Hematopoietic multipotent progenitor cell treated with erythropoietin and hydrocortisone succinate and interleukin-3 and kit ligand, for 6 days (in vitro differentiated cells): ENCODE results near the gene PRSS48.
"Not testable (repeated sequence)": the region's sequence is repeated elsewhere in the genome, so short reads cannot be mapped to it uniquely, and the experiment has no call there.

Experiments used
- DNase-seq: peaks from one replicate; pipeline ENCODE4 v3.0.0-alpha.2; 2015

PRSS48 gene

GRCh38 chr4:151276787-151277562, at the start of gene PRSS48:
Gene PRSS48 (plus strand): TSS chr4:151277161. CDS start chr4:151277173, 12 bp downstream.
- DNase-seq = peak; percentile 69

GRCh38 chr4:151227172-151227571, 49.8 kb upstream of the PRSS48 start:
- no peak for DNase-seq

- DNase-seq = no peak
These were observed 49.2 kb upstream of the PRSS48 start for GRCh38 chr4:151227731-151228130.

- DNase-seq = no peak
These were observed 48.5 kb upstream of the PRSS48 start for GRCh38 chr4:151228189-151229119.

- DNase-seq = no peak
These were observed 44.9 kb upstream of the PRSS48 start for GRCh38 chr4:151231915-151232595.

GRCh38 chr4:151233600-151233999, 43.4 kb upstream of the PRSS48 start:
- no peak for DNase-seq

- DNase-seq = not testable (repeated sequence)
These were observed 41.6 kb upstream of the PRSS48 start for GRCh38 chr4:151235373-151235772.

- DNase-seq = no peak
These were observed 40.9 kb upstream of the PRSS48 start for GRCh38 chr4:151236036-151236435.

GRCh38 chr4:151238477-151238876, 38.5 kb upstream of the PRSS48 start:
- DNase-seq = no peak

- no peak for DNase-seq
These were observed 37.4 kb upstream of the PRSS48 start for GRCh38 chr4:151239608-151240007.

- DNase-seq = no peak
These were observed 34.7 kb upstream of the PRSS48 start for GRCh38 chr4:151242305-151242704.

- DNase-seq = no peak
These were observed 30.2 kb upstream of the PRSS48 start for GRCh38 chr4:151246742-151247141.

- DNase-seq = no peak
These were observed 29.6 kb upstream of the PRSS48 start for GRCh38 chr4:151247395-151247794.

- DNase-seq = no peak
These were observed 28.4 kb upstream of the PRSS48 start for GRCh38 chr4:151248519-151248918.

GRCh38 chr4:151250706-151251105, 26.3 kb upstream of the PRSS48 start:
- no peak for DNase-seq

- DNase-seq = no peak
These were observed 25.2 kb upstream of the PRSS48 start for GRCh38 chr4:151251603-151252304.

GRCh38 chr4:151255226-151255625, 21.7 kb upstream of the PRSS48 start:
- not testable (repeated sequence) for DNase-seq

GRCh38 chr4:151255680-151256079, 21.3 kb upstream of the PRSS48 start:
- DNase-seq = not testable (repeated sequence)

GRCh38 chr4:151256134-151256533, 20.8 kb upstream of the PRSS48 start:
- no peak for DNase-seq

- no peak for DNase-seq
These were observed 19.3 kb upstream of the PRSS48 start for GRCh38 chr4:151257704-151258103.

GRCh38 chr4:151259752-151260151, 17.2 kb upstream of the PRSS48 start:
- DNase-seq = no peak

GRCh38 chr4:151260526-151260925, 16.4 kb upstream of the PRSS48 start:
- DNase-seq = no peak

- DNase-seq = no peak
These were observed 13.5 kb upstream of the PRSS48 start for GRCh38 chr4:151263455-151263854.
